Right atrium auricular region (tissue), 2 donors: Measurements from ENCODE around the gene SPOP. TPM values are rescaled to one million over a fixed set of nuclear protein-coding genes. Genes with fewer than 3 reads are reported as not detected.
"Not testable (repeated sequence)": the region's sequence is repeated elsewhere in the genome, so short reads cannot be mapped to it uniquely, and the experiment has no call there.

Source experiments
- DNase-seq: peaks from one replicate; pipeline ENCODE4 v3.0.0-alpha.2; 2019; ENCODE audit warnings: low spot score
- H3K27ac ChIP-seq, 2 donors: fragments of 200-600 bp; sonication (generic); 1 replicate in 1 of 2; 2 replicates in 1 of 2; pipeline ENCODE4 v1.5.1; 2016 to 2019
- H3K27me3 ChIP-seq, 2 donors: fragments of 200-600 bp; sonication (generic); one replicate each; pipeline versions ENCODE4 v1.5.1 to v1.6.0; 2017 to 2019
- H3K36me3 ChIP-seq: fragments of 200-600 bp; sonication (generic); one replicate; pipeline ENCODE4 v1.5.1; 2016
- H3K4me1 ChIP-seq, 2 donors: fragments of 200-600 bp; sonication (generic); one replicate each; pipeline versions ENCODE4 v1.5.1 to v1.6.0; 2017 to 2019
- H3K4me3 ChIP-seq, 2 donors: fragments of 200-600 bp; sonication (generic); 1 replicate in 1 of 2; 2 replicates in 1 of 2; pipeline ENCODE4 v1.5.1; 2017 to 2019; ENCODE audit warnings: mild to moderate bottlenecking in 1 of 2, moderate library complexity in 1 of 2
- H3K9me3 ChIP-seq, 2 donors: fragments of 200-600 bp; sonication (generic); one replicate each; pipeline ENCODE4 v1.5.1; 2019
- total RNA-seq, 2 donors: library from RNA; depleted of rRNA; stranded (reverse); fragments of >200 nt; gene quantifications; one replicate each; pipeline ENCODE4 v1.1.0, GENCODE V29; 2016
- TF ChIP-seq, protein P1 (sequence below), 2 donors: fragments of 200-600 bp; sonication (generic); IDR thresholded peaks; one replicate each; pipeline ENCODE4 v1.5.1; 2019; ENCODE audit warnings: antibody characterized with exemption in 2 of 2

Gene SPOP
- total RNA-seq, 2 donors from 2014 or later = 40.9 to 71.8 TPM

DNA sequence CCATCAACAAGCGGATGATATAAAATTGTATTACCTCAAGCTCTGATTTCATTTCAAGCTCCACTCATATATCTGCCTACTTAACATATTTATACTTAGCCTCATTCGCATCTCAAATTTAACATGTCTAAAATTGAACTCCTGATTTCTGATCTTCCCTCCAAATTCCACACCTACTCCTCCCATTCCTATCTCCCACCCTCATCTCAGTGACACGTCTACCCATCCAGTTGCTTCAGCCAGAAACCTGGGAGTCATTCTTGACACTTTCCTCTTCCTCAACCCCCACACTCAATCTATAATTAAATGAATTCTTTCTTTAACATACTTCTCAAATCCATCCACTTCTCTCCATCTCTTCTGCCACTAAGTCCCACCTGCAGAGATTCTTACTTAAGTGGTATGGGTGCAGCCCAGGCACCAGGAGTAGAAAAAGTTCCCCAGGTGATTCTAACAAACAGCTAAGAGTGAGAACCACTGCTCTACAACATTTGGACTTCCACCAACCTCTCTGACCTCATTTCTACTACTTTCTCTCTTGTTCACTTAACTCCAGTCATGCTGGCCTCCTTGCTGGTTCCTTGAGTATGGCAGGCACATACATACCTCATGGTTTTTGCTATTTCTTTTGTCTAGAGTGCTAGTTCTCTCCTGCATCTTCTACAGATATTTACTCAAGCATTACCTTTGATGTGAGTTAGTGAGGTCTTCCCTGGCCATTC lies 18.1 kb downstream of the SPOP start:
- Histone ChIP-seq H3K9me3 (no peaks in the 10 kb centered on the region), H3K4me1 (peaks cover 0 to 39% of the 10 kb centered on the region in 2 donors), H3K27ac (no peak overlapping the region), H3K27me3 (no peaks in the 10 kb centered on the region), H3K4me3 (no peak overlapping the region), H3K36me3 (peaks cover 4% of the 10 kb centered on the region)
- DNase-seq = no peak
- TF ChIP-seq, protein P1, sequence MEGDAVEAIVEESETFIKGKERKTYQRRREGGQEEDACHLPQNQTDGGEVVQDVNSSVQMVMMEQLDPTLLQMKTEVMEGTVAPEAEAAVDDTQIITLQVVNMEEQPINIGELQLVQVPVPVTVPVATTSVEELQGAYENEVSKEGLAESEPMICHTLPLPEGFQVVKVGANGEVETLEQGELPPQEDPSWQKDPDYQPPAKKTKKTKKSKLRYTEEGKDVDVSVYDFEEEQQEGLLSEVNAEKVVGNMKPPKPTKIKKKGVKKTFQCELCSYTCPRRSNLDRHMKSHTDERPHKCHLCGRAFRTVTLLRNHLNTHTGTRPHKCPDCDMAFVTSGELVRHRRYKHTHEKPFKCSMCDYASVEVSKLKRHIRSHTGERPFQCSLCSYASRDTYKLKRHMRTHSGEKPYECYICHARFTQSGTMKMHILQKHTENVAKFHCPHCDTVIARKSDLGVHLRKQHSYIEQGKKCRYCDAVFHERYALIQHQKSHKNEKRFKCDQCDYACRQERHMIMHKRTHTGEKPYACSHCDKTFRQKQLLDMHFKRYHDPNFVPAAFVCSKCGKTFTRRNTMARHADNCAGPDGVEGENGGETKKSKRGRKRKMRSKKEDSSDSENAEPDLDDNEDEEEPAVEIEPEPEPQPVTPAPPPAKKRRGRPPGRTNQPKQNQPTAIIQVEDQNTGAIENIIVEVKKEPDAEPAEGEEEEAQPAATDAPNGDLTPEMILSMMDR (IDR thresholded peaks at IDR 0.05) = no peak

DNA sequence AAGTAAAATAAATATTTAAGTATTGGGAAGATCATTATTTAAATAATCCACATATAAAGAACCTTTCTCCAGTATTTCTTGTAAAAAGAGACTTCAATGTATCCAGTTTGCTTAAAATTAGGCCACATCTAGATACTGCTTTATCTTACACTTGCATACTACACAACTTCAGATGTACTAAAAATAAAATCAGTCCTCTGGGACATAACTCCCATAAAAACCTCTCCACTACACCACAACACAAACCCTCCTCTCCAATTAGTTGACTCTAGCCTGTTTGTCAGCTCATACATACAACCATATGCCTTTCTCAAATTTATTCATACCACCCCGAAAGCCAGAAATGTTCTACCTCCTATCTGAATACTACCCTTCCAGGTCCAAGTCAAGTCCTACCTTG lies 21.6 kb downstream of the SPOP start:
- no peaks in the 10 kb centered on the region for H3K36me3 ChIP-seq
- TF ChIP-seq, protein P1 (IDR thresholded peaks at IDR 0.05) = no peak
- peaks cover 0 to 53% of the 10 kb centered on the region in 2 donors for H3K4me1 ChIP-seq
- no peaks in the 10 kb centered on the region for H3K27me3 ChIP-seq
- no peaks in the 10 kb centered on the region for H3K9me3 ChIP-seq
- H3K4me3 ChIP-seq = no peak overlapping the region
- peak overlapping the region in 1 of 2 donors; percentile 51 for H3K27ac ChIP-seq
- no peak for DNase-seq

DNA sequence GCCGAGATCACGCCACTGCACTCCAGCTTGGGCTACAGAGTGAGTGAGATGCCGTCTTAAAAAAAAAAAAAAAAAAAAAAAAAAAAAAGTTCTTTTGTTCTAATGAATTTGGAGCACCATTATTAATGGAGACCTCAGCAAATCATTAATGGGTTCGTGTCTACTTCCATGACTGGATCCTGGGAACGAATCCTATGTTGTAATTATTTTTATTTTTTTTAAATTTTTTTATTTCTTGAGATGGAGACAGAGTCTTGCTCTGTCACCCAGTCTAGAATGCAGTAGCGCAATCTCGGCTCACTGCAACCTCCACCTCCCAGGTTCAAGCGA lies 30.7 kb downstream of the SPOP start:
- no peak overlapping the region for H3K4me3 ChIP-seq
- H3K4me1 ChIP-seq = peaks cover 0 to 49% of the 10 kb centered on the region in 2 donors
- no peaks in the 10 kb centered on the region for H3K27me3 ChIP-seq
- peak overlapping the region; percentile 67 to 85 for H3K27ac ChIP-seq
- DNase-seq = no peak
- TF ChIP-seq, protein P1 (IDR thresholded peaks at IDR 0.05) = no peak
- no peaks in the 10 kb centered on the region for H3K9me3 ChIP-seq
- H3K36me3 ChIP-seq = no peaks in the 10 kb centered on the region

DNA sequence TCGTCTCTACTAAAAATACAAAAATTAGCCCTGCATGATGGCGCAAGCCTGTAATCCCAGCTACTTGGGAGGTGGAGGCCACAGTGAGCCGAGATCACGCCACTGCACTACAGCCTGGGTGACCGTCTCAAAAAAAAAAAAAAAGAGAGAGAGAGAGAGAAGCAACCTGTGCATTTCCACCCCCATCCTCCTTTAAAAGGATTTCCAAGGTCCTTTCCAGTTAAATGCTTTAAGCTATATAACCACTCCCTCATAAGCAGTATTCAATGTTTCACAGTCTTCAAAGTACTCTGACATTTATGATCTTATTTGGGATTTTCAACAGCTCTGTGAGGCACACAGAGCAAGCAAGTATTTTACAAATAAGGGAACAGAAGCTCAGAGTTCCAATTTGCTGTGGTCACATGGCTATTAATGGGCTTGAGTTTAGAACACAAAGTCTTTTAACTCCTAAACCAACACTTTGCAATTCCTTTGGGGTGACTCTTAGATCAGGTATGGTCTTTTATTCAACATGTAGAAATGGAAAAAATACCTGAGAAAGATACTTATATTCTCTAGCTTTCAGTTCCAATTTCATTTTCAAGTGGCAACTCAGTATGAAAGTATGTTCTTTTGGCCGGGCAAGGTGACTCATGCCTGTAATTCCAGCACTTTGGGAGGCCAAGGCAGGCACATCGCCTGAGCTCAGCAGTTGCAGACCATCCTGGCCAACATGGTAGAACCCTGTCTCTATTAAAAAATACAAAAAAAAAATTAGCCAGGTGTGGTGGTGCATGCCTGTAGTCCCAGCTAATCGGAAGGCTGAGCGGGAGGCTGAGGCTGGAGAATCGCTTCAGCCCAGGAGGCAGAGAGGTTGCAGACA lies 31.3 kb downstream of the SPOP start:
- Histone ChIP-seq H3K4me3 (peak overlapping the region in 1 of 2 donors; percentile 28), H3K4me1 (peaks cover 0 to 51% of the 10 kb centered on the region in 2 donors), H3K36me3 (no peaks in the 10 kb centered on the region), H3K27ac (peak overlapping the region; percentile 67 to 85), H3K9me3 (no peaks in the 10 kb centered on the region), H3K27me3 (no peaks in the 10 kb centered on the region)
- TF ChIP-seq, protein P1 (IDR thresholded peaks at IDR 0.05) = no peak
- DNase-seq = no peak

DNA sequence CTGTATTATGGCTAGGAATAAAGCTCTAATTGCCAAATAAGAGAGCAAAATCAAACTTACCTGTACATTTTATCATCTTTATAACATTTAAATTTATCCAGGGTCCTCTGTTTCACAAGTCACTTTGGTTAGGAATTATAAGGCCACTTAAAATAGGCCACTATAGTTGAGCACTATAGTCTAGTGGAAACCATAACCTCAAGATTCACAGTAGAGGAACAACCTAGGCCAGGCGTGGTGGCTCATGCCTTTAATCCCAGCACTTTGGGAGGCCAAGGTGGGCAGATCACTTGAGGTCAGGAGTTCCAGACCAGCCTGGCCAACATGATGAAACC lies 31.9 kb downstream of the SPOP start:
- not testable (repeated sequence) for DNase-seq, H3K27me3 ChIP-seq, H3K9me3 ChIP-seq, H3K36me3 ChIP-seq
- Histone ChIP-seq H3K27ac (peak overlapping the region; percentile 67 to 85), H3K4me1 (peaks cover 0 to 55% of the 10 kb centered on the region in 2 donors), H3K4me3 (peak overlapping the region in 1 of 2 donors; percentile 28)

DNA sequence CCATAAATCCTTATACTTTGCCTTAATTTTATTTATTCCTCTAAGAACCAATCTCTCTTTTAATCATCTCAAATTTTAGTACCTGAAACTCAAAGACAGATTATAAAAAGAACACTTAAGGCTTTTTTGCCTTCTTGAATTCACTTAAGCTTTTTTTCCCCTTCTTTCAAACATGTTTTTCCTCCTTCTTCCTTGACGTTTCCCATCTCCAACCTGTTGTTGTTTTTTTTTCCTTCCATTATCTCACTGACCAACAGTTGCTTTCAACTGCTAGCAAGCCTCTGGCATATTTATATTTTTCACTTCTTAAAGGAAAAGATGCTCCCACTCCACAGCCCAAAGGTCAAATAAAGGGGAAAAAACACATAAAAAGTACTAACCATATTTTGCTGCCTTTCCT lies 32.2 kb downstream of the SPOP start:
- Histone ChIP-seq H3K27ac (peak overlapping the region; percentile 67 to 85), H3K27me3 (no peaks in the 10 kb centered on the region), H3K9me3 (no peaks in the 10 kb centered on the region), H3K4me1 (peaks cover 0 to 55% of the 10 kb centered on the region in 2 donors), H3K4me3 (peak overlapping the region in 1 of 2 donors; percentile 28), H3K36me3 (no peaks in the 10 kb centered on the region)
- DNase-seq = no peak
- TF ChIP-seq, protein P1 (IDR thresholded peaks at IDR 0.05) = no peak
